Measurements from ENCODE around the gene POLL.
"Not testable (repeated sequence)": the region's sequence is repeated elsewhere in the genome, so short reads cannot be mapped to it uniquely, and the experiment has no call there.

POLL gene

GRCh38 chr10:101587725-101588653 lies at the start of gene POLL, which contains the start of gene DPCD:
Gene POLL (minus strand): TSS chr10:101588257. CDS start chr10:101587360, 897 bp downstream.
Gene DPCD (plus strand): TSS chr10:101588321. CDS start chr10:101588337, 16 bp downstream.
- in situ Hi-C loops (cut with HindIII; ENCODE audit: low sequenced_read_pairs), result no loop called here

- in situ Hi-C loops (cut with HindIII; ENCODE audit: low sequenced_read_pairs), result not testable (repeated sequence)
Measured at GRCh38 chr10:101633510-101633909, 45.5 kb upstream of the POLL start.

DNA sequence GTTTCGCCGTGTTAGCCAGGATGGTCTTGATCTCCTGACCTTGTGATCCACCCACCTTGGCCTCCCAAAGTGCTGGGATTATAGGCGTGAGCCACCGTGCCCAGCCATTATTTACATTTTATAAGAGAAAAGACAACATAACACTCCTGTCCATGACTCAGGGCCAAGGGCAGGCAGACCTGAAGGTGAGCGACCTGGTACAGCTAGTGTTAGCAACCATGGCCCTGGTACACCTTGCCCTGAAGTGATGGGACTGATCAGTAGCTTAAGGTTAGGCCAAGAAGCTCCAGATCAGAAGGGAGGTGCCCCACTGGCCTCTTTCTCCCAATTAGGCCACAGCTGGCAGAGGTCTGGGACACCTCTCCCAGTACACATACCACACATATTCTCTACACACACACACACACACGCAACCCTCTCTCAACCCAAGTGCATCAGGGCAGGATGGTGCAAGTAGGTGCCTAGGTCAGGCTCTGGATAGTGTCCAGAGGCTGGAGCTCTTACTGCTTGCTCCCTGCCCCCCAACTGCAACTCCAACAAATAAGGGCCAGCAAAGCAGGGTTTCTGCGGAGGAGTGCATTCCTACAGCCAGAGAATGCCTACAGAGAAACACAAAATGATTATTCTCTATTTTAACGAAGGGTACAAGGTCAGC lies 43.9 kb upstream of the POLL start:
- in situ Hi-C loops (cut with HindIII; ENCODE audit: low sequenced_read_pairs), result no loop called here

GRCh38 chr10:101630633-101630920 lies 42.5 kb upstream of the POLL start:
- in situ Hi-C loops (cut with HindIII; ENCODE audit: low sequenced_read_pairs), result no loop called here

DNA sequence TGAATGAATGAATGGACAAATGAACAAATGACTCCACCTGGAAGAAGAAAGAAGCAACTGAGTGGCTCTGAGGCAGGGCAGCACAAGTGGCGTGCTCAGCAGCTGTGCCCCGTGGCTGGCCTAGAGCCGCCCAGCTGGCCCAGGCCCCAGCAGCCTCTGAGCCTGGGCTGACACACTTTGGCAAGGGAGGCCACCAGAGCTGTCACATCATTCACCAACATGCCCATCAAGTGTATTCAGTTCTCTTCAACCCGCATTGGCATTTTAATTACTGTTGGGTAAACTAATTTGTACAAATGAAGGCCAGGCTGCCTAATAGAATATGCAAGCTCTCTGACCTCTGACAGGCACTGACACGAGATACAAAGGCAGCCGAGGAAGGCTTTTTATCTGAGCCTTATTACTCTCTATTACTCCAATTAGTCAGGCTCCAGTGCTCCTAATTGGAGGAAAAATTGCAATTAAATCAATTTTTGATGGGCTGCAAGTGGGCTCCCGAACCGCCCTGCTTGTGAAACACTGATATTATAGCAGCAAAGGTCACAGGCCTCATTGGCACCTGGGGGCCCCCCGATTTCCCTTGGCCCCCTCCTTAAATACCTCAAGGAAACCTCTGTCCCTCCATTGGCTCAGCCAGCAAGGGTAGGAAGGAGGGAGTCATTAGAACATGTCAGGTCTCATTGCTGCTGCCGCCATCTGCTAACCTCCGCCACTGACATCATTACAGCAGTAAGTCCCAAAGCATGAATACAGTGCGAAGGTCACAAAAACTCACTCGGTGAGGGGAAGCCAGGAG lies 42.0 kb upstream of the POLL start:
- in situ Hi-C loops (cut with HindIII; ENCODE audit: low sequenced_read_pairs), result no loop called here

DNA sequence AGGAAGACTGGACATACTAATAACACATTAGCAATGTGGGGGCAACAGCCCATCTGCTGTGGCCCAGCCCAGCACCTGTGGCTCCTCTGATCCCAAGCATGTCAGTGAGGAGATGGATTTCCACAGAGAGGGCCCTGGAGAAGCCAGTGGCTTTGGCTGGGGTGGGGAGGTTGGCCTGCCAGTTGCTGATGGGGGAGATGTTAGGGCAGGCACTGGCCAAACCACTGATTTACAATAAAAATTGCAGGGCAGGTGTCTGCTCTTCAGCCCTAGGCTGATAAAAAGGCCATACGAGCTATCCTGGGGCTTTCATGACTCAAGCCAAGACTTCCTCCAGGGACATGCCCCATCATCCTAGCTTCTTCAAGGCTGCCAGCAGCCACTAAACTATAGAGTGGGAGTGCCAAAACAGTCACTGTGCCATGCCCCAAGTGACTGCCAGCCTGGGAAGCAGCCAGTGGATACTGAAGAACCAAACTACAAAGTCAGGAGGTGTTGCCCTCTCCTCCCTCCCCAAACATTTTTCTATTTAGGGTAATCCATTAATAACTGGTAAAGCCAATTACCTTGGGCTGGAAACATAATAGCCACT lies 37.9 kb upstream of the POLL start:
- in situ Hi-C loops (cut with HindIII; ENCODE audit: low sequenced_read_pairs), result no loop called here

GRCh38 chr10:101624526-101625102 lies 36.6 kb upstream of the POLL start:
- in situ Hi-C loops (cut with HindIII; ENCODE audit: low sequenced_read_pairs), result no loop called here

DNA sequence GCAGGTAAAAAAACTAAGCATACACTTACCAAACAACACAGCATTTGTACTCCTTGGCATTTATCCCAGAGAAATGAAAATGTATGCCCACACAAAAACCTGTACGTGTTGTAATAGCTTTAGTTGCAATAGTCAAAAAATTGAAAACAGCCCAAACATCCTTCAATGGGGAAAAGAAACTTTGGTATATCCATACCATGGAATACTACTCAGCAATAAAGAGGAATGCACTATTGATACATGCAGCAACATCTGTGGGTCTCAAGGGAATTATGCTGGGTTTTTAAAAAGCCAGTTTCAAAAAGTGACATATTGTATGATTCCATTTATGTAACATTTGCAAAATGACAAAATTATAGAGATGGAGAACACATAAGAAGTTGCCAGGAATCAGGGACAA lies 35.5 kb upstream of the POLL start:
- in situ Hi-C loops (cut with HindIII; ENCODE audit: low sequenced_read_pairs), result no loop called here

DNA sequence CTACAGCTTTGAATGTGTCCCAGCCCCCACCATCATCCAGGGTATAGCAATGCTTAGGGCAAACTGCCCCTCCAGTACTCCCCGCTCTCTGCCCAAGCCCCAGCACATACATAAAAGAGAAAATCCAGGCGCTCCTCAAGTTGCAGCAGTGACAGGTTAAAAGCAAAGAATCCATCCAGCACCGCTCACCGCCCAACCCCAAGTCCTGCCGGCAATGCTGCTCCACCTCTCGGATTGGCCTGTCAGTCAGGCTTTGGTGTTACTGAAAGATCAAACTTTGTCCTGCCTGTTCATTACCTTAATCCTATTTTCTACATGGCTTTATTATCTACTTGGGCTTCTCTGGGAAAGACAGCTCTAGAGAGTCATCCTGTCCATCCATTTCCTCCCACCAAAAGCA lies 31.9 kb upstream of the POLL start:
- in situ Hi-C loops (cut with HindIII; ENCODE audit: low sequenced_read_pairs), result no loop called here

DNA sequence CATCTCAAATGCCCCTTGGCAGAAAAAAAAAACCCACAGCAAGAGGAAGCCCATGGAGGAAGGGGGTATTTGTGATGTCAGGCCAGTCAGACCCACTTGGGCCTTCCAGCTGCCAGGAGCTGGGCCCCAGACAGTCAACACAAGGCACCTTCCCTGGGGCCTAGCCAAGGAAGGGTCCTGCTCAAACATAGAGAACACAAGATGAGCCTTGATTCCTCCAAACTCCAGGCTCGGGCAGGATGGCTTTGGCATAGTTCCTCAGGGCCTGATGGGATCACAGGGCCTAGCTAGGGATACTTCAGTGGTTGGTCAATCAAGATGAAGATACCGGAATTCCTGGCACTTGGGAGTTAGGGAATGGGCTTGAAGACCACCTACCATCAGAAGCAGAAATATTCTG lies 30.8 kb upstream of the POLL start:
- in situ Hi-C loops (cut with HindIII; ENCODE audit: low sequenced_read_pairs), result no loop called here

- in situ Hi-C loops (cut with HindIII; ENCODE audit: low sequenced_read_pairs), result no loop called here
Measured at GRCh38 chr10:101617824-101618568, 29.9 kb upstream of the POLL start.

GRCh38 chr10:101617102-101617823 lies 29.2 kb upstream of the POLL start:
- in situ Hi-C loops (cut with HindIII; ENCODE audit: low sequenced_read_pairs), result no loop called here

DNA sequence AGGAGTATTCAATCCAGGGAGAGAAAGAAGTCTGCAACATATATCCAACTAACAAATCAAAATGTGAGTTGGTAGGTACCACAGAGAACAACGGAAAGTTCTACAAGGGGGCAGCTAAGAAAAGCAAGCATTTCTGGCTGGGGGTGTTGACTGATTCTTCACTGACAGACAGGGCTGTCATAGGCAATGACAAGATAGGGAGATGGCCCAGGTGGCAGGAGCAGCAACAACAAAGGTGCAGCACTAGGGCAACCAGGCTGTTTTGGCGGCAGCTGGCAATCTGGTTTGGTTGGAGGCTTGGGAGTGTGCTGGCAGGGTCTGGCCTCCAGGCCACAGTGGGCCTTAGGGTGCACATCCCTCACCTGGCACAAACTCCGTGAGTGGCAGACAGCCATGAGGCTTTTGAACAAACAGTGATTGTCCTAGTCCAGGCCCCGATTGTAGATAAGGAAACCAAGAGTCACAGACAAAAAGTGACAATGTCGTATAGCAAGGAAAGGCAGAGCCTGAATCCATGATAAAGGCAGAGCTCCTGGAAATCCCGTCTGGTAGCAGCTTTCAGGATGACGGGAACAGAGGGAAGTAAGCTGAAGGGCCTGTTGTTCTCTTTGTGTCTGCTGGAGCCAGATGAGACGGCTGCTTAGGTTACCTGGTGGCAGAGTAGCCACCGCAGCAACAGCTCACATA lies 28.5 kb upstream of the POLL start:
- in situ Hi-C loops (cut with HindIII; ENCODE audit: low sequenced_read_pairs), result no loop called here

DNA sequence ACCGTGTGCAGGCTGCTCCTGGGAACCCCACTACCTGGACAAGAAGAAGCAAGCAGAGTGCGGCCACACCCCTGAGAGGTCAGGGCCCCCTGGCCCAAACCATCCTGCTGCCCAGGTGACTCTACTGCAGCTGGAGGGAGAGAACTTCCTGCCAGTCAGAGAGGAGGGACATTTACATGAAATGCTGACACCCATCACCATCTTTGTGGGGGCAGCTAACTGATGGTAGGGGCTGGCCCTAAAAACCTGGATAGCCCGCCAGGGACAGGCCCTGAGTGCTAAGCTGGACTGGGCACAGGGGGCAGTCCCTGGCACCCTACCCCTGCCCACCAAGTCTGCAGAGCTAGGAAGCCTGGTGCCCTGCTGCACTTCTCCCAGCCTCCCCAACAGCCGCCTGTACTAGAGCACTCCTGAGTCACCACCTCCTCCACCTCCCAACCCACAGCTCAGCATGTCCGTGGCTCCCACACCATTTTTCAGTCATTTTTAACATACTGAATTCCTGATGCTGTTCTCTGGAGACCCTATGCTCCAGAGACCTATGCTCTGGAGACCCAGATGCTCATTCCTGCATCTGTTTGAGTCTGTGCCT lies 27.6 kb upstream of the POLL start:
- in situ Hi-C loops (cut with HindIII; ENCODE audit: low sequenced_read_pairs), result no loop called here

DNA sequence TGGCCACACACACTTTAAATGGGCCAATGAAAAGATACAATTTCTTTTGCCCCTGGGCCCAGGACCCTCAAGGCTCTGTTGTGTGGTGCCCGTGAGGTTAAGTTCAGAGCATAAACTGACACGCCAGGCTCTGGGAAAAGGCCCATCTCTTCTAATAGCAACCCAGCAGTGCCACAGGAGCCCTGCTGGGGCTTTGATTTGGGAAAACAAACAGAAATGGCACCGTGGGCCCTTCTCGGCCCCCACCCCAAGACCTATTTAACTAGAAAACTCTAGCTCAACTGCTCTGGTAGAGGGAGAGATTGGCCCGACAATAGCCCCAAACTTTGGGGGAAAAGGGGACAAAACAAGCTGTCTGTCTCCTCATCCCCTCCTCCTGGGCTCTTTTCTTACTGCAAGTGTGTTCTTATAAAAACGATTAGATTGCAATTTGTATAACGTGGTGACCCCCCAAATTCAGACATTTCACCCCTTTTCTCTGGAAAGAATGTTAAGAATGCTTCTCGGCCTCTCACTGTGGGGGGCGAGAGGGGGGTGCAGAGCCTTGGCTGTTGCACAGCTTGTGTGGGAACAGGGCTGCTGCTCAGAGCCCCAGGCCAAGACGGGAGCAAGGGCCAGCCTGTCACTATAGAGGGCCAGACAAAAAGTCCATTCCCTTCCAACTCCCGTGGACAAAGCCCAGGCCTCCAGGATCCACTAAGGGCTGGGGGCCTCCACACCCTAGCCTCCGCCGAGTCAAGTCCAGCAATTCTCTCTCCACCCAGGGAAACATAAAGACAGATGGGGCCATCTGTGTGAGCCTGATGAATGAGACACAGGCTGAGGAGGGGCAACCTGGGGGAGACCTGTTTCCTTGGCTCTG lies 26.8 kb upstream of the POLL start:
- in situ Hi-C loops (cut with HindIII; ENCODE audit: low sequenced_read_pairs), result no loop called here

- in situ Hi-C loops (cut with HindIII; ENCODE audit: low sequenced_read_pairs), result no loop called here
Measured at GRCh38 chr10:101613646-101614045, 25.6 kb upstream of the POLL start.

DNA sequence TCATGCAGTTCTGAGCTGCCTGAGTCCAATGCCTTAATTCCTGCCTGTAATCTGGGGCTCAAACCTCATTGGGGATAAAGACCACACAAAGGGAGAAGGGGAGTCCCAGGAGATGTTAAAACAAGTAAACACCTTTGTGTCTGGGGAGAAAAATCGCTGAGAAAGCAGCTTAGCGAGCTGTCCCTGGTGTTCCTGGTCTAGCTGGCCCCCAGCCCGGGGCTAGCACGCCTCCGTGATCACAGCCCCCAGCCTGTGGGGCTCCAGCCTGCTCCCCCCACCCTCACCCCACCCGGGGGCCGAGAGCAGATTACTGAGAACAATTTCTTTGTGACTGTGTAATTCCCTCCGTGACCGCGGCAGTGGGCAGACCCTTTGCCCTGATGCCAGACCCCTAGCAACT lies 24.8 kb upstream of the POLL start:
- in situ Hi-C loops (cut with HindIII; ENCODE audit: low sequenced_read_pairs), result no loop called here

DNA sequence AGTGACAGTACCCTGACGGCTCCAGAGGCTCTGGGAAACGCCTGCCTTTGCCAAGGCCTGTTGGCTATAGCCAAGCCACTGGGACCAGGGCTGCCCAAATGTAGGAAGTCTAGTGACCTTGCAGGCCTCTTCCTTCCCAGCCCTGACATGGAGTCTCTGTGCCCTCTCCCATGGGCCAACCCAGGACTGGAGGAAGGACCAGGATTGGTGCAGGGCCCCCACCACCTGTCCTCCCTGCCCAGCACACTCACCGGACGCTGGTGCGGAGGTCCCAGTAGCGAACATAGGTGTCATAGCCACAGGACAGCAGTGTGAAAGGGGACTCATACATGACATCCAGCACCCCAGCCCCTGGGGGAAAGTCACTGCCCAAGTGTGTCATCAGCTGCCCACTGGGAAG lies 24.0 kb upstream of the POLL start:
- in situ Hi-C loops (cut with HindIII; ENCODE audit: low sequenced_read_pairs), result no loop called here
